ENCODE measurements around the gene TMEM98. TPM values are rescaled to one million over a fixed set of nuclear protein-coding genes. Genes with fewer than 3 reads are reported as not detected.

TMEM98 gene
- total and polyA plus RNA-seq, 2 of the 8 experiments (the other 6 are each of a cell fraction or from before 2014, with no cell fraction given), result 86.1 to 232 TPM

GRCh38 chr17:32909787-32910369 is 18.1 kb upstream of the TMEM98 start:
- Histone ChIP-seq H3K36me3 (ENCODE audit: control insufficient read depth in 2 of 4, insufficient read depth in 4 of 4, low read length in 3 of 4) (no peaks in the 10 kb centered on the region), H3K4ac (replicated peaks; ENCODE audit: insufficient read length, low read depth, low read length) (no peak overlapping the region), H3K79me1 (ENCODE audit: low read depth, low read length) (no peaks in the 10 kb centered on the region), H4K91ac (replicated peaks; ENCODE audit: insufficient read length, low read length) (no peak overlapping the region), H2BK12ac (ENCODE audit: low read depth, low read length) (0 out of 2 replicates have a peak overlapping the region, but pooled peaks have one; percentile 10), H4K8ac (ENCODE audit: extremely low read depth, insufficient read depth, low read length) (peak overlapping the region; percentile 19; the same call in 1 of the 2 replicates), H3K4me3 (ENCODE audit: extremely low read depth in 1 of 4, insufficient read depth in 2 of 4, low read depth in 3 of 4, low read length in 4 of 4) (no peak overlapping the region), H3K23ac (ENCODE audit: insufficient read length) (no peak overlapping the region), H2BK15ac (ENCODE audit: low read length) (no peak overlapping the region), H3K4me1 (replicated peaks in 1 of 4; ENCODE audit: control insufficient read depth in 3 of 4, insufficient read depth in 4 of 4, low read length in 3 of 4) (peaks cover 0 to 3% (median 1%) of the 10 kb centered on the region in 4 experiments; a peak in 2 of 7 replicates), H2AK5ac (ENCODE audit: low read depth, low read length) (no peak overlapping the region), H4K20me1 (replicated peaks in 1 of 2; ENCODE audit: control insufficient read depth in 1 of 2, insufficient read depth in 2 of 2, low read length in 2 of 2) (no peaks in the 10 kb centered on the region), H3K9me3 (ENCODE audit: insufficient read depth in 2 of 2, low read depth in 1 of 2, low read length in 1 of 2) (no peaks in the 10 kb centered on the region), H3K23me2 (ENCODE audit: low read depth, low read length) (peaks cover 2% of the 10 kb centered on the region; the same call in 1 of the 2 replicates), H3K27ac (ENCODE audit: low read depth, low read length) (no peak overlapping the region), H3K79me2 (ENCODE audit: control insufficient read depth in 1 of 2, insufficient read depth in 2 of 2, low read length in 2 of 2) (no peaks in the 10 kb centered on the region), H3K18ac (ENCODE audit: extremely low read depth, low read length) (peak overlapping the region; percentile 17; the same call in 1 of the 2 replicates), H3K9ac (replicated peaks in 1 of 4; ENCODE audit: extremely low read depth in 1 of 4, low read depth in 3 of 4, low read length in 3 of 4) (no peak overlapping the region), H4K5ac (ENCODE audit: insufficient read length, low read depth, low read length) (no peak overlapping the region), H2BK120ac (replicated peaks; ENCODE audit: low read depth, low read length) (no peak overlapping the region), H3K14ac (ENCODE audit: insufficient read length) (no peak overlapping the region), H2BK20ac (ENCODE audit: low read length) (peak overlapping the region; percentile 75; the same call in 1 of the 2 replicates), H2BK5ac (ENCODE audit: low read depth, low read length) (no peak overlapping the region), H3K4me2 (ENCODE audit: insufficient read depth in 1 of 2, low read depth in 2 of 2, low read length in 2 of 2) (no peak overlapping the region), H3K56ac (replicated peaks; ENCODE audit: insufficient read length, low read depth, low read length) (no peak overlapping the region), H3K27me3 (replicated peaks in 1 of 4; ENCODE audit: control insufficient read depth in 3 of 4, extremely low read depth in 1 of 4, insufficient read depth in 3 of 4, low read length in 3 of 4) (no peaks in the 10 kb centered on the region), H2AFZ (ENCODE audit: low read length) (peak overlapping the region; percentile 98)
- 33% methylated on average over 4 of the region's 4 CpGs; no CpG with 5 or more reads in 1 of the 2 experiments for WGBS, 2 experiments (ENCODE audit: extremely low coverage in 1 of 2, insufficient coverage in 1 of 2, insufficient read length in 1 of 2, insufficient replicate concordance in 2 of 2, low coverage in 1 of 2, low lambda C conversion rate in 2 of 2, missing lambda C conversion rate in 1 of 2)
- DNase-seq (ENCODE audit: low read depth in 1 of 2, low spot score in 2 of 2), result peak in 1 of 2 experiments; percentile 80
- ChIA-PET POLR2A (ENCODE audit: partially characterized antibody) (interaction anchor here (1.5 kb wide), 1 partner anchor 127 kb away, joined by 7 read pairs; no protein-coding TSS in a partner anchor), CTCF (ENCODE audit: partially characterized antibody) (interaction anchor here (0.6 to 5.4 kb wide), 34 partner anchors 8 to 426 kb away, joined by 3 to 47 read pairs (median 4); partner anchors contain the start of gene MYO1D)
- peak; percentile 99 for FAIRE-seq
- TF ChIP-seq SAP30 (IDR thresholded peaks at IDR 0.05; ENCODE audit: insufficient read depth, insufficient replicate concordance, low read length) (no peak), RAD21 (IDR thresholded peaks at IDR 0.05 in 1 of 2, conservative IDR thresholded peaks at IDR 0.05 in 1 of 2; ENCODE audit: low read depth in 2 of 2, low read length in 2 of 2) (peak; percentile 81 to 89), KDM4A (IDR thresholded peaks at IDR 0.05; ENCODE audit: low read depth, low read length, severe bottlenecking) (no peak), TCF12 (IDR thresholded peaks at IDR 0.05; ENCODE audit: low read depth, low read length) (no peak), RNF2 (IDR thresholded peaks at IDR 0.05; ENCODE audit: borderline replicate concordance, low read depth, low read length, missing control alignments, poor library complexity, severe bottlenecking) (no peak), CHD2 (IDR thresholded peaks at IDR 0.05; ENCODE audit: low read length) (no peak), HDAC6 (IDR thresholded peaks at IDR 0.05; ENCODE audit: low read depth, low read length) (no peak)
- TF ChIP-seq, protein P1, sequence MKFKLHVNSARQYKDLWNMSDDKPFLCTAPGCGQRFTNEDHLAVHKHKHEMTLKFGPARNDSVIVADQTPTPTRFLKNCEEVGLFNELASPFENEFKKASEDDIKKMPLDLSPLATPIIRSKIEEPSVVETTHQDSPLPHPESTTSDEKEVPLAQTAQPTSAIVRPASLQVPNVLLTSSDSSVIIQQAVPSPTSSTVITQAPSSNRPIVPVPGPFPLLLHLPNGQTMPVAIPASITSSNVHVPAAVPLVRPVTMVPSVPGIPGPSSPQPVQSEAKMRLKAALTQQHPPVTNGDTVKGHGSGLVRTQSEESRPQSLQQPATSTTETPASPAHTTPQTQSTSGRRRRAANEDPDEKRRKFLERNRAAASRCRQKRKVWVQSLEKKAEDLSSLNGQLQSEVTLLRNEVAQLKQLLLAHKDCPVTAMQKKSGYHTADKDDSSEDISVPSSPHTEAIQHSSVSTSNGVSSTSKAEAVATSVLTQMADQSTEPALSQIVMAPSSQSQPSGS (IDR thresholded peaks at IDR 0.05; ENCODE audit: low read length), result no peak
